SKM-1 treated with dmso at 0.1 percent for 144 hours (cell line): ENCODE data around the gene NOTUM.

Source experiments
- DNase-seq: peaks from one replicate; lab custom pipeline; 2025; ENCODE audit not compliant: unreplicated experiment; lab: John Stamatoyannopoulos, UW

Gene NOTUM

GRCh38 chr17:81911277-81911961 is 49.6 kb downstream of the NOTUM start, which contains the start of gene PCYT2:
PCYT2 (minus strand) TSS chr17:81911399; CDS start chr17:81911355, 44 bp downstream.
- peak; percentile 69 for DNase-seq

- no peak for DNase-seq
These were observed 50.1 kb downstream of the NOTUM start for GRCh38 chr17:81910840-81911276.

GRCh38 chr17:81909966-81910839 is 50.8 kb downstream of the NOTUM start:
- DNase-seq = no peak

- DNase-seq = no peak
These were observed 51.8 kb downstream of the NOTUM start for GRCh38 chr17:81909231-81909630.

GRCh38 chr17:81908793-81909192 is 52.2 kb downstream of the NOTUM start:
- no peak for DNase-seq

GRCh38 chr17:81907219-81908145 is 53.5 kb downstream of the NOTUM start:
- DNase-seq = no peak

- DNase-seq = no peak
These were observed 54.3 kb downstream of the NOTUM start for GRCh38 chr17:81906476-81907218.

- DNase-seq = no peak
These were observed 55.0 kb downstream of the NOTUM start for GRCh38 chr17:81905993-81906392.

- no peak for DNase-seq
These were observed 55.5 kb downstream of the NOTUM start for GRCh38 chr17:81905424-81905875.

- DNase-seq = no peak
These were observed 56.2 kb downstream of the NOTUM start for GRCh38 chr17:81904600-81905423.

- DNase-seq = no peak
These were observed 56.9 kb downstream of the NOTUM start for GRCh38 chr17:81903896-81904599.

GRCh38 chr17:81903415-81903831 is 57.6 kb downstream of the NOTUM start:
- DNase-seq = no peak

GRCh38 chr17:81902653-81903414 is 58.2 kb downstream of the NOTUM start:
- no peak for DNase-seq
